Suprapubic skin (tissue), 4 donors: ENCODE results near the gene RNF13. TPM values are rescaled to one million over a fixed set of nuclear protein-coding genes. Genes with fewer than 3 reads are reported as not detected.

ENCODE experiments used
- DNase-seq, 2 donors: peaks; one replicate each; pipeline ENCODE4 v3.0.0-alpha.2; 2019; ENCODE audit warnings: low spot score in 2 of 2
- H3K27ac ChIP-seq: fragments of 200-600 bp; sonication (generic); one replicate; pipeline ENCODE4 v1.5.1; 2019
- H3K27me3 ChIP-seq: fragments of 200-600 bp; sonication (generic); one replicate; pipeline ENCODE4 v1.5.1; 2019
- H3K36me3 ChIP-seq: fragments of 200-600 bp; sonication (generic); one replicate; pipeline ENCODE4 v1.5.1; 2019
- H3K4me1 ChIP-seq: fragments of 200-600 bp; sonication (generic); one replicate; pipeline ENCODE4 v1.5.1; 2019
- H3K4me3 ChIP-seq: fragments of 200-600 bp; sonication (generic); one replicate; pipeline ENCODE4 v1.5.1; 2019; ENCODE audit warnings: mild to moderate bottlenecking
- H3K9me3 ChIP-seq: fragments of 200-600 bp; sonication (generic); one replicate; pipeline ENCODE4 v1.5.1; 2019
- CTCF ChIP-seq, 2 donors: fragments of 200-600 bp in 1 of 2; fragments of 450-650 bp in 1 of 2; sonication (generic) in 1 of 2; IDR thresholded peaks; one replicate each; pipeline ENCODE4 v1.5.1; 2016 to 2019; ENCODE audit warnings: antibody characterized with exemption in 2 of 2, mild to moderate bottlenecking in 1 of 2, moderate library complexity in 1 of 2
- EP300 ChIP-seq: sonication (generic); formaldehyde crosslinking; IDR thresholded peaks from one replicate; pipeline ENCODE4 v1.6.1; 2017; ENCODE audit warnings: antibody characterized with exemption
- POLR2A ChIP-seq, 2 donors: fragments of 450-650 bp; IDR thresholded peaks; one replicate each; pipeline ENCODE4 v1.6.1; 2017; ENCODE audit warnings: antibody characterized with exemption in 2 of 2, mild to moderate bottlenecking in 2 of 2, moderate library complexity in 2 of 2
- POLR2AphosphoS5 ChIP-seq, 3 donors: sonication (generic); formaldehyde crosslinking; IDR thresholded peaks; one replicate each; pipeline ENCODE4 v1.6.1; 2017; ENCODE audit warnings: antibody characterized with exemption in 3 of 3
- WGBS: methylation state at CpG from one replicate; pipeline ENCODE4 v1.1.5; 2018; 5-methylcytosine and 5-hydroxymethylcytosine counted together
- total RNA-seq, 4 donors: library from RNA; depleted of rRNA; stranded (reverse); fragments of >200 nt; gene quantifications; one replicate each; pipeline ENCODE4 v1.1.0, GENCODE V29; 2016

RNF13 gene
- total RNA-seq, 4 donors from 2014 or later = 52.1 to 78.9 (median 73.7) TPM

GRCh38 chr3:149969110-149969939, 156.3 kb downstream of the RNF13 start:
- Histone ChIP-seq H3K27ac (peak overlapping the region; percentile 86), H3K36me3 (no peaks in the 10 kb centered on the region), H3K9me3 (no peaks in the 10 kb centered on the region), H3K4me3 (peak overlapping the region; percentile 98), H3K27me3 (peaks cover 6% of the 10 kb centered on the region), H3K4me1 (peaks cover 22% of the 10 kb centered on the region)
- DNase-seq = peak in 1 of 2 donors; percentile 75
- TF ChIP-seq POLR2A (IDR thresholded peaks at IDR 0.05) (no peak), CTCF (IDR thresholded peaks at IDR 0.05) (no peak), EP300 (no peak), POLR2AphosphoS5 (IDR thresholded peaks at IDR 0.05) (no peak)
- 41% methylated on average over 15 of the region's 15 CpGs for WGBS

GRCh38 chr3:149969940-149970715, 157.1 kb downstream of the RNF13 start:
- peaks cover 22% of the 10 kb centered on the region for H3K4me1 ChIP-seq
- peaks cover 6% of the 10 kb centered on the region for H3K27me3 ChIP-seq
- peak overlapping the region; percentile 86 for H3K27ac ChIP-seq
- 1% methylated on average over 35 of the region's 73 CpGs for WGBS
- H3K9me3 ChIP-seq = no peaks in the 10 kb centered on the region
- no peak for TF ChIP-seq CTCF (IDR thresholded peaks at IDR 0.05)
- no peak for TF ChIP-seq POLR2AphosphoS5 (IDR thresholded peaks at IDR 0.05)
- no peak for TF ChIP-seq EP300
- TF ChIP-seq POLR2A (IDR thresholded peaks at IDR 0.05) = no peak
- DNase-seq = peak; percentile 72 to 80
- H3K4me3 ChIP-seq = peak overlapping the region; percentile 98
- no peaks in the 10 kb centered on the region for H3K36me3 ChIP-seq

GRCh38 chr3:149970716-149971402, 157.8 kb downstream of the RNF13 start, which contains the start of gene PFN2:
Gene PFN2 (minus strand): TSS chr3:149970895. CDS start chr3:149970856, 39 bp downstream.
- Histone ChIP-seq H3K27ac (peak within 1 kb of the TSS; percentile 86), H3K9me3 (no peaks in the 10 kb centered on the region), H3K27me3 (peaks cover 6% of the 10 kb centered on the region), H3K4me3 (peak within 1 kb of the TSS; percentile 98), H3K36me3 (no peaks in the 10 kb centered on the region), H3K4me1 (peaks cover 22% of the 10 kb centered on the region)
- DNase-seq = peak in 1 of 2 donors; percentile 64
- TF ChIP-seq CTCF (IDR thresholded peaks at IDR 0.05) (no peak), EP300 (no peak), POLR2A (IDR thresholded peaks at IDR 0.05) (no peak), POLR2AphosphoS5 (IDR thresholded peaks at IDR 0.05) (peak in 1 of 3 donors; percentile 42)
- whole genome bisulfite sequencing = 0% methylated on average over 11 of the region's 102 CpGs

GRCh38 chr3:149971403-149972075, 158.5 kb downstream of the RNF13 start:
- DNase-seq = peak; percentile 71 to 81
- Histone ChIP-seq H3K36me3 (no peaks in the 10 kb centered on the region), H3K4me1 (peaks cover 22% of the 10 kb centered on the region), H3K4me3 (peak overlapping the region; percentile 98), H3K9me3 (no peaks in the 10 kb centered on the region), H3K27me3 (peaks cover 6% of the 10 kb centered on the region), H3K27ac (peak overlapping the region; percentile 86)
- 1% methylated on average over 27 of the region's 42 CpGs for WGBS
- TF ChIP-seq CTCF (IDR thresholded peaks at IDR 0.05) = no peak
- no peak for TF ChIP-seq EP300
- no peak for TF ChIP-seq POLR2AphosphoS5 (IDR thresholded peaks at IDR 0.05)
- TF ChIP-seq POLR2A (IDR thresholded peaks at IDR 0.05) = no peak
